Raji (cell line): Measurements from ENCODE around the gene TYRP1.

ENCODE experiments used
- POLR2A ChIP-seq: IDR thresholded peaks from 2 replicates; pipeline ENCODE4 v1.6.1; 2011; ENCODE audit warnings: low read depth, low read length, control low read depth; ENCODE audit not compliant: insufficient read depth

TYRP1 gene

GRCh38 chr9:12689233-12689632, 4.0 kb upstream of the TYRP1 start:
- TF ChIP-seq POLR2A, result no peak

GRCh38 chr9:12694013-12694412, 828 bp downstream of the TYRP1 start:
- TF ChIP-seq POLR2A, result no peak

- TF ChIP-seq POLR2A, result no peak
These were observed 2.3 kb downstream of the TYRP1 start for GRCh38 chr9:12695474-12695873.

GRCh38 chr9:12696931-12697622, 3.9 kb downstream of the TYRP1 start:
- no peak for TF ChIP-seq POLR2A

- TF ChIP-seq POLR2A, result no peak
These were observed 4.5 kb downstream of the TYRP1 start for GRCh38 chr9:12697719-12698118.

- no peak for TF ChIP-seq POLR2A
These were observed 5.1 kb downstream of the TYRP1 start for GRCh38 chr9:12698266-12698665.

- no peak for TF ChIP-seq POLR2A
These were observed 5.8 kb downstream of the TYRP1 start for GRCh38 chr9:12698986-12699385.

GRCh38 chr9:12699529-12699928, 6.3 kb downstream of the TYRP1 start:
- no peak for TF ChIP-seq POLR2A

GRCh38 chr9:12701126-12701525, 7.9 kb downstream of the TYRP1 start:
- TF ChIP-seq POLR2A, result no peak

GRCh38 chr9:12702160-12702758, 9.1 kb downstream of the TYRP1 start:
- no peak for TF ChIP-seq POLR2A

- no peak for TF ChIP-seq POLR2A
These were observed 10.8 kb downstream of the TYRP1 start for GRCh38 chr9:12703996-12704395.

GRCh38 chr9:12705738-12706391, 12.7 kb downstream of the TYRP1 start:
- no peak for TF ChIP-seq POLR2A

GRCh38 chr9:12708562-12709298, 15.5 kb downstream of the TYRP1 start:
- TF ChIP-seq POLR2A, result no peak

GRCh38 chr9:12712532-12712931, 19.3 kb downstream of the TYRP1 start:
- TF ChIP-seq POLR2A, result no peak

GRCh38 chr9:12715268-12715667, 22.1 kb downstream of the TYRP1 start:
- no peak for TF ChIP-seq POLR2A
